ENCODE measurements around the gene CABLES2.

CABLES2 gene

DNA sequence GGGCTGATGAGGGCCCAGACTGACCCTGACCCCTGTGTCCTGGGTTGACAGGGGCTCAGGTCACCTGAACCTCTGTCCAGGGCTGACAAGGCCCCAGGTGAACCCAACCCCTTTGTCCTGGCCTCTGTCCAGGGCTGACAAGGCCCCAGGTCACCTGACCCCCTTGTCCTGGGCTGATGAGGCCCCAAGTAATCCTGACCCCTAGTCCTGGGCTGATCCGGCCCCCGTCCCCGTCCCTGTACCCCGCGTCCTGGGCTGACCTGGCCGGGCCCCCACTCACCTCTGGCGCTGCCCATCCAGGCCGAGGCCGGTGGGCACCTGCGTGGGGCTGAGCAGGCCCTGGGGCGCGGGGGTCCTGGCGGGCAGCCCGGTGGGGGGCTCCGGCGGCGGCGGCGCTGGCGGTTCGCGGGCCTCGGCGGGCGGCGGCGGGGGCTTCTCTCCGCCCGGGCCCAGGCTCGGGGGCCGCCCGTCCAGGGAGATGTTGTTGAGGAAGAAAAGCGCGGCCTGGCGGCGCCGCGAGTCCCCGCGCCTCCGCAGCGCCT, 379 bp downstream of the CABLES2 start:
- Mint-ChIP-seq H3K9me3 (no peaks in the 10 kb centered on the region), H3K4me1 (peaks cover 38% of the 10 kb centered on the region), H3K36me3 (peaks cover 2% of the 10 kb centered on the region), H3K27me3 (peaks cover 32% of the 10 kb centered on the region), H3K27ac (peak overlapping the region; percentile 58), H3K4me3 (peak overlapping the region; percentile 77)
- CTCF ChIA-PET: no interaction called here
- DNase-seq: no peak

DNA sequence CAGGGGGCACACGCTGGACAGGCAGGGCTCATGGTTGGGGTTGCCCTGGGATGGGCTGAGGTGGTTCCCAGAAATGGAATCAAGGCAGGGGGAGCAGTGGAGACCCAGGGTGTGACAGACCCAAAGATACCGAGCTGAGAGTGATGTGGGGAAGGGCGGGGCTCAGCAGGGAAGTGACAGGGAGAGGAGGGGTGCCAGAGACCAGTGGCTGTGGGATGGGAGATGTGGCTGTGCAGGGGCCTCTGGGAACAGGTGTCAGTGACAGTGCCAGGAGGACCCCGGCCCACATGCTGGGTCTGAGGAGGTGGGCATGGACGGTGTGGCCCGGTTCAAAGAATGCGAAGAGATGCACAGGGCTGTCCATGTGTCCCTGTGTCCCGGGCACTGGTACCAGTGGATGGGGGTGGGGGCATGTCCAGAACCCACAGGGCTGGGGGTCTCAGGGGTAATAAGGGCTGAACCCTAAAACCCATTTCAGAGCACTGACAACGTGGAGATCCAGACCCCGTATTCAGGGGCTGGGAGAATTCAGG, 1.0 kb downstream of the CABLES2 start:
- peaks cover 28% of the 10 kb centered on the region for H3K27me3 Mint-ChIP-seq
- no peak for DNase-seq
- H3K36me3 Mint-ChIP-seq: peaks cover 4% of the 10 kb centered on the region
- no peaks in the 10 kb centered on the region for H3K9me3 Mint-ChIP-seq
- CTCF ChIA-PET: no interaction called here
- peak overlapping the region; percentile 77 for H3K4me3 Mint-ChIP-seq
- H3K4me1 Mint-ChIP-seq: peaks cover 38% of the 10 kb centered on the region
- peak overlapping the region; percentile 67 for H3K27ac Mint-ChIP-seq

DNA sequence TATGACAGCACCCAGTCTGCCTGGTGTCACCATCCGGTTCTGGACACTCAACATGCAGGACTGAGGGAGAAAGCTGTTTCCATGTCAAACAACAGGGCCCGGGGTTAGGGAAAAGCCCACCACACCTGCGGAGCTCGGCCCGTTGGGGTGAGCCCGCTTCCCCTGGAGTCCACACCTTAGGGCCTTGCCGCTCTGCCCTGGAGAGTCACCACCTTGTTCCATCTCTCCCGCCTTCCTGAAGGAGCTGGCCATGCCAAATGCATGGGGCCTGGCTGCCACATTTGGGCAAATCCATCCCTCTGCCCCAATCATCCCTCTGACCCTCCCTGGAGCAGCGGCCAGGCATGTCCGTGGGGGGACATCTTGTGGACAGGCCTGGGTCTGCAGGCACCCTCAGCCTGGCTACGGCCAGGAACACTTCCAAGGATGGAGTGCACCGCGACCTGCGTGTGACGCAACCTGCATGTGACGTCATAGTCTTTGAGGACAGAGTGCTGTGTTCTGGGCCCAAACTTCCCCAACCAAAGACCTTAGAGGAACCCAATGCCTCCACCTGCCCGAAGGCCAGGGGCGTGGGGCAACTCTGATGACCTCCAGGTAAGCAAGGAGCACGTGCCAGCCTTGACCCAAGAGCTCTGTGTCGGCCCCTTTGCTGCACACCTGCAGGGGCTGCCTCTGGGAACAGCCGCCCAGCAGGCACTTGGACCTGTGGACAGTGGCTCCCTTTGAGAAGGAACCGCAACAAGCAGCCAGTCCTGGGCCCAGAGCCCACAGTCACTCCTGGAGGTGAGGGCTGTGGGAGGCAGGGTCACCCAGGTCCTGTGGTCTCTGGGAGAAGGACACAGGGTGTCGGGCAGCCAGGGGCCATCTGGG, 1.7 kb downstream of the CABLES2 start:
- H3K27ac Mint-ChIP-seq: peak overlapping the region; percentile 67
- H3K27me3 Mint-ChIP-seq: peaks cover 21% of the 10 kb centered on the region
- no peaks in the 10 kb centered on the region for H3K9me3 Mint-ChIP-seq
- no peak for DNase-seq
- CTCF ChIA-PET: no interaction called here
- peaks cover 38% of the 10 kb centered on the region for H3K4me1 Mint-ChIP-seq
- peak overlapping the region; percentile 77 for H3K4me3 Mint-ChIP-seq
- H3K36me3 Mint-ChIP-seq: peaks cover 7% of the 10 kb centered on the region

DNA sequence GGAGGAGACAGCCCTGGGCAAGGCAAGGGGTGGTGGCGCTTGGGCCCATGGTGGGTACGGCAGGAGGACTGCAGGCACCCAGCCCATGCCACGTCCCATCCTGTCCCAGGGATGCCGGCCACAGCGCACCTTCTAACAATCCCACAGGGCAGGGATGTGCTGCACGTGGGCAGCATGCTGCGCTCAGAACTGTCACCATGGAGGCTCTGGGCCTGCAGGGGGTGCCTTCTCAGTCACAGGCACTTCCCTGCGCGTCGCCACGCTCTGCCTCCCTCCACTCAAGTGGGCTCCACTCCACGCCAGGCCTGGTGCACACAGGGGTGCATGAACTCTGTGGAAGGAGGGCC, 2.4 kb downstream of the CABLES2 start:
- DNase-seq: no peak
- peaks cover 33% of the 10 kb centered on the region for H3K4me1 Mint-ChIP-seq
- H3K9me3 Mint-ChIP-seq: no peaks in the 10 kb centered on the region
- peaks cover 15% of the 10 kb centered on the region for H3K27me3 Mint-ChIP-seq
- H3K4me3 Mint-ChIP-seq: no peak overlapping the region
- peaks cover 7% of the 10 kb centered on the region for H3K36me3 Mint-ChIP-seq
- CTCF ChIA-PET: no interaction called here
- H3K27ac Mint-ChIP-seq: no peak overlapping the region

DNA sequence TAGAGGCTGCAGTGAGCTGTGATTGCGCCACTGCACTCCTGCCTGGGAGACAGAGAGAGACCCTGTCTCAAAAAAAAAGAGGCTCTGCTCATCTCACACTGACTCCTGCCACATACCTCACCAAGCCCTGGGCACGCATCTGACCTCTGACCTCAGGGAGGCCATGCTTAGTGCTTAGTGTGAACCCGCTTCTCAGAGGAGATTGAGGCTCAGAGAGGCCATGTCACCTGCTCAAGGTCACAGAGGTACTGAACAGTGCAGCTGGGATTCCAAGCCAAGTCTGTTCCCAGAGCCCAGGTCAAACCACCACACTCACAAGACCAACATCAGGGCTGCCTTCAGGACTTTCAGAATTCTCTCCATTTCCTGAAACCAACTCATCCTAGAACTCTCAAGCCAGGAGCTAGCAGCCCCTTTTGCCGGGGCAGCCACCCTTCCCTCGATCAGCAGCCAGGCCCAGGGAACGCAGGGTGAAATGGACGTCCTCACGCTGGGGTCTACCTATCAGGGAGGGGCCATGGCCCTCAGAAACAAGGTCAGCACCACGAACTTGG, 2.9 kb downstream of the CABLES2 start:
- H3K4me1 Mint-ChIP-seq: peaks cover 29% of the 10 kb centered on the region
- H3K27ac Mint-ChIP-seq: no peak overlapping the region
- no peak for DNase-seq
- peaks cover 9% of the 10 kb centered on the region for H3K27me3 Mint-ChIP-seq
- H3K36me3 Mint-ChIP-seq: peaks cover 7% of the 10 kb centered on the region
- no peaks in the 10 kb centered on the region for H3K9me3 Mint-ChIP-seq
- H3K4me3 Mint-ChIP-seq: no peak overlapping the region
- CTCF ChIA-PET: interaction anchor here (1.3 kb wide), 1 partner anchor 22 kb away, joined by 5 read pairs; no protein-coding TSS in a partner anchor

DNA sequence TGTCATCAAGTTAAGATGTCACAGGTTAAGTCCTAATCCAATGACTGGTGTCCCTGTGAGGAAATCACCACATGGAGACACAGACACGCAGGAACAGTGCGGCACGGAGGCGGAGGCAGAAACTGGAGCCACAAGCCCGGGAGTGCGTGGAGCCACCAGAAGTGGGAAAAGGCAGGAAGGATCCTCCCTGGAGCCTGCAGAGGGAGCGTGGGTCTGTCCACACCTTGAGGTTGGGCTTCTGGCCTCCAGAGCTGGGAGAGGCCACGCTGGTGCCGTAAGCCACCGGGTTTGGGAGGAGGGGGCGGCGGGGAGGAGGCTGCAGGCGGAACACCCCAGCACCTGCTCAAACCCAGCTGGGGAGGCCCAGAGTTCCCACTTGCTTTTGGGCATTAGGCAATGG, 3.8 kb downstream of the CABLES2 start:
- H3K9me3 Mint-ChIP-seq: no peaks in the 10 kb centered on the region
- CTCF ChIA-PET: interaction anchor here (1.3 kb wide), 1 partner anchor 21 kb away, joined by 5 read pairs; no protein-coding TSS in a partner anchor
- H3K27ac Mint-ChIP-seq: no peak overlapping the region
- no peak overlapping the region for H3K4me3 Mint-ChIP-seq
- DNase-seq: no peak
- H3K36me3 Mint-ChIP-seq: peaks cover 7% of the 10 kb centered on the region
- peaks cover 29% of the 10 kb centered on the region for H3K4me1 Mint-ChIP-seq
- peaks cover under 1% of the 10 kb centered on the region for H3K27me3 Mint-ChIP-seq

DNA sequence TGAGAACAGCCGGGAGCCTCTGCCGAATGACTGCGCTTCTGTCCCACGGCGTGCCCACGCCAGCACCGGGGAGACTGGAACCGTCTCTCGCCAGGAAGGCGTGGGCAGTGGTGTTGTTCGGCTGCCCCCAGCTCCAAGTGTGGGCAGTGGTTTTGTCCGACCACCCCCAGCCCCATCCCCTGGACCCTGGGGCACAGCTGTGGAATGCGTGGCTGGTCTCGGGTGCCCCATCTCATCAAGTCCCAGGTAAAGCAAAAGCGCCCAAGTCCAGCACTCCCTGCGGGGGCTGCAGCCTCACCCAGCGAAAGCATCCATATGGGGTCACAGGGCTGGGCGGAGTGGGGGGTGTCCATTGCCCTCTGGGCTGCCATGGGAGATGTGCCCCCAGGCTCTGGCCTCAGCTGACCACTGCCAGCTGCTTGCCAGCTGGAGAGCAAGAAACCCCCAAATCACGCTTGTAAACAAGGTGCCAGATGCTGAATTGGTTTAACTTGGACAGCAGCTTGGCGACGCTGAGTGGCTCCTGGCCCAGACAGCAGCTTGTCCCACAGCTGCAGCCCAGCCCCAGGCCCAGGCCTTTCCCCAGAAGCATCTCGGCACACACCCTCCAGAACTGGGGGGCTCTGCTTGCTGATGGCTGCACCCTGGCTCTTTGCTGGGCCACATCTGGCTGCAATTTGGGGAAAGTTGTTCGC, 4.5 kb downstream of the CABLES2 start:
- no peaks in the 10 kb centered on the region for H3K27me3 Mint-ChIP-seq
- H3K4me1 Mint-ChIP-seq: peaks cover 24% of the 10 kb centered on the region
- CTCF ChIA-PET: interaction anchor here (0.9 to 1.3 kb wide), 2 partner anchors 20 to 22 kb away, joined by 3 to 5 read pairs; no protein-coding TSS in a partner anchor
- H3K27ac Mint-ChIP-seq: no peak overlapping the region
- H3K4me3 Mint-ChIP-seq: no peak overlapping the region
- no peak for DNase-seq
- peaks cover 1% of the 10 kb centered on the region for H3K9me3 Mint-ChIP-seq
- peaks cover 13% of the 10 kb centered on the region for H3K36me3 Mint-ChIP-seq

DNA sequence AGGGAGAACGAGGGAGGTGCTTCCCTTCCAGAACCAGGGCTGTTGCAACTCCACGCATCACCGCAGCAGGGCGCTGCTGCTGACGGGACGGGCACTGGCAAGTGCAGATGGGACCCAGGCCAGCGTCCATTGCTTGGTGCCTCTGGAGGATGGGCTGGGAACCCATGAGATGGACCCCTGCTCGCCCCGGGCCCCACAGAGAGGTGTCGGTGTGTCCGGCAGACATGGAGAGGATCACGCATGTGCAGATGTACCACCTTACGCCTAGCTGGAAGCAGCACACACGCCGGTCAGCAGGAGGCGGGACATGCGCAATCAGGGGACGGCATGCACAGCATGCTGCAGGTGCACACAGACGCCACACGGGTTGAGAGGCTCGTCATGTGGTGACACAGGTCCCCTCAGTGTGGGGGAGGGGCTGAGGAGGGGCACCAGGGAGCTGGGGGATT, 5.7 kb downstream of the CABLES2 start:
- H3K27ac Mint-ChIP-seq: no peak overlapping the region
- CTCF ChIA-PET: interaction anchor here (0.9 to 1.2 kb wide), 2 partner anchors 14 to 21 kb away, joined by 3 to 5 read pairs; partner anchors contain the start of gene RPS21
- H3K36me3 Mint-ChIP-seq: peaks cover 14% of the 10 kb centered on the region
- H3K4me3 Mint-ChIP-seq: no peak overlapping the region
- peaks cover 23% of the 10 kb centered on the region for H3K4me1 Mint-ChIP-seq
- H3K9me3 Mint-ChIP-seq: peaks cover 1% of the 10 kb centered on the region
- DNase-seq: no peak
- H3K27me3 Mint-ChIP-seq: no peaks in the 10 kb centered on the region

DNA sequence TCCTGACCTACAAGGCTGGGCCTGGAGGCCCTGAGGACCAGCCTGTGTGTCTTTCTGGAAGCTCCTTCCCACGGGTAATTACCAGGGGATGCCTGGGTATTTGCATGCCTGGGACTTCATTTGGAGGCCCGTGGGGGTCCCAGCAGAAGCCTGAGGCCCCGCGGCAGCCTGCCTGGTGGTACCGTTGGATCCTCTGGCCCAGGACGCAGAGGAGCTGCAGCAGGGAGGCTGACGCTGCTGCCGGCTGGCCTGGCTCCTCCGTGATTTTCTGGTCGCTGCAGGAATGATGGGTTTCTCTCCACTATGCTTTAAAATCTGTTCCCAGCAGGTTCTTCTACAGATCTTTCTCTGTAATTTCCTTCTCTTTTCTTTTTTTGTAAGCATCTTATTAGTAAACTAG, 6.5 kb downstream of the CABLES2 start:
- peaks cover 14% of the 10 kb centered on the region for H3K36me3 Mint-ChIP-seq
- no peaks in the 10 kb centered on the region for H3K27me3 Mint-ChIP-seq
- no peak overlapping the region for H3K27ac Mint-ChIP-seq
- CTCF ChIA-PET: interaction anchor here (1.2 kb wide), 1 partner anchor 14 kb away, joined by 5 read pairs; the partner anchor contains the start of gene RPS21
- peaks cover 15% of the 10 kb centered on the region for H3K4me1 Mint-ChIP-seq
- no peak for DNase-seq
- peaks cover 1% of the 10 kb centered on the region for H3K9me3 Mint-ChIP-seq
- H3K4me3 Mint-ChIP-seq: no peak overlapping the region

DNA sequence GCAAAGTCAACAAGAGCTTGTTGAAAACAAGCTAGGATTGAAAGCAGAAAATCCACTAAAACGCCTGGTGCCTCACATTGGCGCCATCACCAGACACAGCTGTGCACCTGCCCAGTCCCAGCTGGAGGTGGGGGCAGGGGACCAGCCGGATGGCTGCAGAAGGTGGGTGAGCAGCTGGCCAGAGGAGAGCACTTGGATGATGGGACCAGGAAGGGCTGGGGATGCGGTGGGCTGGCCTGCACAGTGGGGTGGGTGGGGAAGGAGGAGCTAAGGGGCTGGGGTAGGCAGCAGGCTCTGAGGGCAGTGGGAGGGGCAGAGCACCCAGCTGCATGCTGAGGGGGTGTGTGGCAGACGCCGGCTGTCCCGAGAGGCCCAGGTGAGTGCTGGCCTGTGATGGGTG, 7.1 kb downstream of the CABLES2 start:
- Mint-ChIP-seq H3K27ac (no peak overlapping the region), H3K36me3 (peaks cover 14% of the 10 kb centered on the region), H3K9me3 (peaks cover 1% of the 10 kb centered on the region), H3K27me3 (no peaks in the 10 kb centered on the region), H3K4me1 (peaks cover 10% of the 10 kb centered on the region), H3K4me3 (no peak overlapping the region)
- no peak for DNase-seq
- CTCF ChIA-PET: interaction anchor here (0.7 to 1.6 kb wide), 3 partner anchors 10 to 243 kb away, joined by 3 to 4 read pairs (median 3); no protein-coding TSS in a partner anchor

DNA sequence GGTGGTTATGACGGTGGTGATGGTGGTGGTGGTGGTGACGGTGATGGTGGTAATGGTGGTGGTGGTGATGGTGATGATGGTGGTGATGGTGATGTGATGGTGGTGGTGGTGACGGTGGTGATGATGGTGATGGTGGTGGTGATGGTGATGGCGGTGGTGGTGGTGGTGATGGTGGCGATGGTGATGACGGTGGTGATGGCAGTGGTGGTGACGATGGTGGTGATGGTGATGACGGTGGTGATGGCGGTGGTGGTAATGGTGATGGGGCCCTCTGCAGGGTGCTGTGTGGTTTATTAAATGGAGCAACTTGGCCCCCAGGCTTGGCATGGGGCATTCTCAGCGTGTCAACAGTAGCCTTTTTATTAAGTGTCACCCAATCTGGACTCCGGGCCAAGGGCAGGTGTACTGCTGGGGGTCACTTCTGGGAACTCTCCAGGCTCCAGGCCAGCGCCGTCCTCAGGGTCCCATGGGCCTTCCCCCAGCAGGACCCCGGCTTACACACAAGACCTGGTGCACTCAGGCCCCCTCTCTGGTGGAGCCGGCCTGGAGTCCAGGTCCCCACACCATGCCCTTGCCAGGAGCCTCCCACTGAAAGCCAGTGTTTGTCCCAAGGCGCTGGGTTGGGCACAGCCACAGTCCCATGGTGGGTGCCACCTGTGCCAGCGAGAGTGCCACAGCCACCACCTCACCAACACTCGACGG, 8.8 kb downstream of the CABLES2 start:
- CTCF ChIA-PET: interaction anchor here (1.6 kb wide), 1 partner anchor 97 kb away, joined by 4 read pairs; no protein-coding TSS in a partner anchor
- H3K9me3 Mint-ChIP-seq: peaks cover 1% of the 10 kb centered on the region
- no peak overlapping the region for H3K27ac Mint-ChIP-seq
- DNase-seq: no peak
- H3K4me3 Mint-ChIP-seq: no peak overlapping the region
- peaks cover 1% of the 10 kb centered on the region for H3K4me1 Mint-ChIP-seq
- peaks cover 14% of the 10 kb centered on the region for H3K36me3 Mint-ChIP-seq
- H3K27me3 Mint-ChIP-seq: no peaks in the 10 kb centered on the region

DNA sequence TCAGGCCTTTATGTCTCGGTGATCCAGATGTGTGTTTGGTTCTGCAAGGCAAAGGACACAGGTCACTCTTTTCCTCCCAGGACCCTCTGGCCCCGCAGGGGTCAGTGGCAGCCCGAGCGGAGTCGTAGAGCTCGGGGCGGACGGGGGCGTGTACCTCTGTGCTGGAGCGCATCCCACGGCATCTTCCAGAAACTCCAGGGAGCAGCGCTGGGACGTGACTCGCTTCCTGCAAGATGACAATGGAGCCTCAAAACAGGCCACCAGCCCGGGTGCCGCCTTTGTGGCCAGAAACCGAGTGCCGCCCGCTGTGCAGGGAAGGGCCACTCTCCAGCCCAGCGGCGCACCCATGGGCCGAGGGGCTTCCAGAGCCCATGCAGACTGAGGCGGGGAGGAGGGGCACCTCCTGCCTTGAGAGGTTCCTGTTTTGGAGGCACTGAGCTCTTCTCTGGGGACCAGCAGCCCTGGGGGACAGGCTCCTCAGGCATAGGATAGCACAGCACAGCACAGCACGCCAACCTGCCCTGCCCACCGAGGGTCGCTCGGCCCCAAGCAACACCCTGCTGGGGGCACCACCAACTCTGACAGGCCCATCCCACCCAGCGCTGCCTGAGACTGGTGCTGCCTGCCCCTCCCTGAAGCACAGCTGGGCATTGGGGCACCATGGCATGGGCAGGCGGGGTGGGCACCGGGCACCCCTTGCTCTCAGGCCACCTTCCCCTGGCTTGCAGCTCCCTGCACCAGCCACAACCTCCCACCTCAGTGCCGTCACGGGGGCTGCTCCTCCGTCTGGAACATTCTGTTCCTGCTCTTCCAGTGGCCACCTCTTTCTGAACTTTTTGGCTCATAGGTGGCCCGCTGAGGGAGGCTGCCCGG, 10.5 kb downstream of the CABLES2 start:
- Mint-ChIP-seq H3K4me3 (no peak overlapping the region), H3K4me1 (no peaks in the 10 kb centered on the region), H3K27ac (no peak overlapping the region), H3K36me3 (peaks cover 12% of the 10 kb centered on the region), H3K9me3 (peaks cover 1% of the 10 kb centered on the region), H3K27me3 (no peaks in the 10 kb centered on the region)
- CTCF ChIA-PET: no interaction called here
- DNase-seq: no peak

Data from activated naive CD4-positive, alpha-beta T cell treated with anti-CD3 and anti-CD28 coated beads, Interleukin-2, amount 10 ng/mL, durations not matched to agents 7 days and 5 days (primary cell).